Kidney (tissue), 14 donors: Measurements from ENCODE around the gene CIAO3. TPM values are rescaled to one million over a fixed set of nuclear protein-coding genes. Genes with fewer than 3 reads are reported as not detected.

Experiments used
- DNase-seq, 5 donors: peaks; one replicate each; pipeline ENCODE4 v3.0.0-alpha.2; 2013 to 2020
- FAIRE-seq: peaks from 2 replicates; lab custom pipeline; 2012; peaks lifted over from hg19 to GRCh38; lab: Jason Lieb, UNC
- H3K27ac ChIP-seq, 2 donors: one replicate each; pipeline ENCODE4 v1.7.0; 2013; ENCODE audit warnings: low read depth in 2 of 2, low read length in 2 of 2, inconsistent platforms in 1 of 2
- H3K27me3 ChIP-seq: one replicate; pipeline ENCODE4 v1.7.1; 2013; ENCODE audit warnings: low read length, inconsistent platforms; ENCODE audit not compliant: control insufficient read depth, insufficient read depth
- H3K36me3 ChIP-seq, 3 donors: one replicate each; pipeline versions ENCODE4 v1.7.0 to v1.7.1; 2013; ENCODE audit warnings: low read length in 3 of 3, control low read depth in 1 of 3, inconsistent platforms in 1 of 3; ENCODE audit not compliant: insufficient read depth in 3 of 3, control insufficient read depth in 2 of 3
- H3K4me1 ChIP-seq, 3 donors: one replicate each; pipeline versions ENCODE4 v1.7.0 to v1.7.1; 2013; ENCODE audit warnings: low read length in 3 of 3, inconsistent platforms in 1 of 3, low read depth in 1 of 3; ENCODE audit not compliant: control insufficient read depth in 2 of 3, insufficient read depth in 2 of 3
- H3K4me3 ChIP-seq, 3 donors: one replicate each; pipeline versions ENCODE4 v1.7.0 to v1.8.1; 2013; ENCODE audit warnings: low read length in 3 of 3, control low read depth in 1 of 3, inconsistent platforms in 1 of 3
- H3K9ac ChIP-seq, 3 donors: one replicate each; pipeline versions ENCODE4 v1.7.0 to v1.7.1; 2013; ENCODE audit warnings: low read length in 3 of 3, control low read depth in 1 of 3, inconsistent platforms in 1 of 3
- H3K9me3 ChIP-seq, 3 donors: one replicate each; pipeline versions ENCODE4 v1.7.0 to v1.7.1; 2013; ENCODE audit warnings: low read length in 3 of 3, control low read depth in 1 of 3, inconsistent platforms in 1 of 3; ENCODE audit not compliant: control insufficient read depth in 2 of 3, insufficient read depth in 1 of 3
- CTCF ChIP-seq: IDR thresholded peaks from 3 replicates; pipeline ENCODE4 v1.5.1; 2012; ENCODE audit warnings: mild to moderate bottlenecking, moderate library complexity, borderline replicate concordance; ENCODE audit not compliant: insufficient read depth; ENCODE audit errors: extremely low read depth
- intact Hi-C: fragments of 100-400 bp; cut with DNase I; formaldehyde crosslinking; loops from one replicate; pipeline ENCODE4 v1.11.1; 2022
- polyA plus RNA-seq: library from polyadenylated mRNA; stranded (reverse); fragments of 350-450 nt; fragmentation: Illumina TruSeq; extraction: RNeasy Lipid Tissue Mini Kit (QIAGEN cat#74804); gene quantifications from one replicate; pipeline ENCODE4 v1.2.3, GENCODE V29; 2014; ENCODE audit warnings: low read depth, low replicate concordance; ENCODE audit not compliant: insufficient read depth
- total RNA-seq: library from RNA; stranded (reverse); fragmentation: NEBNext Ultra II Directional; extraction: Animal tissue kit (Norgen Biotek cat#: 25700); gene quantifications from one replicate; pipeline ENCODE4 v1.2.1, GENCODE V29; 2021
- donor health status: control.
- donor health status: control.
- donor health status: control.
- donor health status: control.
- donor health status: control.
- donor health status: DM: yes; HTN: yes; CAD: no.
- donor health status: Normal renal cell carcinoma (clear cell type).

Gene CIAO3
- total and polyA plus RNA-seq, 2 donors from 2014 or later = 36.8 to 37.7 TPM

DNA sequence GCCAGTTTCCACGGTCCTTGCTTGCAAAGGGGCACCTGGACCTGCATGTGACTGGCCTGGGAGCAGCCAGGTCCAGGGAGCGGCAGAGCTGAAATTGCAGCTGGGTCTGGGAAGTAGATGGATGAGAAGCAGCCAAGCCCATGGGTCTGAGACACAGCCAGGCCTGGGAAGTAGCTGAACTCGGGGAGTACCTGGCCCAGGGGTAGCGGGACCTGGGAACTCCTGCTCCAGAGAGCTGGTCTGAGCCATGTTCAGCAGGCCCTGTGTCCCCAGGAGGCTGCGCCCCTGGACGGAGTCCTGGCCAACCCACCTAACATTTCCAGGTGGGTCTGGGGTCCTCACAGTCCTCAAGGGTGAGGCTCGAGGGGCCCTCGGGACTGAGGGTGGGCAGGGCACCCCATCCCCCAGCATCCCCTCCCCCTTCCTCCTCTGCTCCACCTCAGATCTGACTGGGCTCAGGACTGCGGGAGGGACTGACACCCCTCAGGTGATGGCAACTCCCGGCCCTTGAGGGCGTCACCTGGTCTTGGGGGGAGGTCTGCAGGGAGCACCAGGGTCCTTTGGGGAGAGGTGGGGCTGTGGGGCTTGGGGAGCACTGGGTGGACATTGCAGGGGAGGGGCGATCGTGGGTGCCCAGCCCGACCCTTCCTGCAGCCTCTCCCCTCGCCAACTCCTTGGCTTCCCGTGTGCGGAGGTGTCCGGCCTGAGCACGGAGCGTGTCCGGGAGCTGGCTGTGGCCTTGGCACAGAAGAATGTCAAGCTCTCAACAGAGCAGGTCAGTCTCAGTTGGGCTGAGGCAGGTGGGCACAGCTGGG lies 22.8 kb upstream of the CIAO3 start:
- Histone ChIP-seq H3K9me3 (no peaks in the 10 kb centered on the region), H3K27ac (no peak overlapping the region), H3K27me3 (no peaks in the 10 kb centered on the region), H3K9ac (no peak overlapping the region), H3K4me3 (no peak overlapping the region), H3K36me3 (no peaks in the 10 kb centered on the region), H3K4me1 (no peaks in the 10 kb centered on the region)
- FAIRE-seq (no peak), DNase-seq (peak in 1 of 5 donors; percentile 51)
- no peak for TF ChIP-seq CTCF
- intact Hi-C loops = no loop called here

- intact Hi-C loops = no loop called here
- Histone ChIP-seq H3K9ac (no peak overlapping the region), H3K27me3 (no peaks in the 10 kb centered on the region), H3K27ac (no peak overlapping the region), H3K9me3 (no peaks in the 10 kb centered on the region), H3K36me3 (no peaks in the 10 kb centered on the region), H3K4me3 (no peak overlapping the region), H3K4me1 (no peaks in the 10 kb centered on the region)
- FAIRE-seq (no peak), DNase-seq (peak in 2 of 5 donors; percentile 42 to 66)
- TF ChIP-seq CTCF = no peak
Measured at GRCh38 chr16:762595-763268, 21.9 kb upstream of the CIAO3 start.

- H3K9me3 ChIP-seq = no peaks in the 10 kb centered on the region
- no peak for FAIRE-seq
- H3K27me3 ChIP-seq = no peaks in the 10 kb centered on the region
- no peak overlapping the region for H3K27ac ChIP-seq
- no peaks in the 10 kb centered on the region for H3K4me1 ChIP-seq
- no peak for TF ChIP-seq CTCF
- no peaks in the 10 kb centered on the region for H3K36me3 ChIP-seq
- H3K4me3 ChIP-seq = no peak overlapping the region
- H3K9ac ChIP-seq = no peak overlapping the region
- intact Hi-C loops = no loop called here
- peak in 2 of 5 donors; percentile 56 to 70 for DNase-seq
Measured at GRCh38 chr16:761625-762513, 21.1 kb upstream of the CIAO3 start.
